ENCODE measurements around the gene KANK4.

- TF ChIP-seq CTCF (conservative IDR thresholded peaks at IDR 0.05 in 1 of 2, IDR thresholded peaks at IDR 0.05 in 1 of 2; ENCODE audit: low read depth in 1 of 2, low read length in 2 of 2) (no peak), EZH2 (IDR thresholded peaks at IDR 0.05; ENCODE audit: low read length, missing control alignments) (no peak)
These were observed 11.2 kb downstream of the KANK4 start for GRCh38 chr1:62307895-62308492.

Data from fibroblast of lung (primary cell).